ENCODE data around the gene C7orf25. TPM values are rescaled to one million over a fixed set of nuclear protein-coding genes. Genes with fewer than 3 reads are reported as not detected.
"Not testable (repeated sequence)": the region's sequence is repeated elsewhere in the genome, so short reads cannot be mapped to it uniquely, and the experiment has no call there.

The C7orf25 gene
- total and polyA plus RNA-seq, 2 donors from 2014 or later = 2.4 to 6.6 TPM

DNA sequence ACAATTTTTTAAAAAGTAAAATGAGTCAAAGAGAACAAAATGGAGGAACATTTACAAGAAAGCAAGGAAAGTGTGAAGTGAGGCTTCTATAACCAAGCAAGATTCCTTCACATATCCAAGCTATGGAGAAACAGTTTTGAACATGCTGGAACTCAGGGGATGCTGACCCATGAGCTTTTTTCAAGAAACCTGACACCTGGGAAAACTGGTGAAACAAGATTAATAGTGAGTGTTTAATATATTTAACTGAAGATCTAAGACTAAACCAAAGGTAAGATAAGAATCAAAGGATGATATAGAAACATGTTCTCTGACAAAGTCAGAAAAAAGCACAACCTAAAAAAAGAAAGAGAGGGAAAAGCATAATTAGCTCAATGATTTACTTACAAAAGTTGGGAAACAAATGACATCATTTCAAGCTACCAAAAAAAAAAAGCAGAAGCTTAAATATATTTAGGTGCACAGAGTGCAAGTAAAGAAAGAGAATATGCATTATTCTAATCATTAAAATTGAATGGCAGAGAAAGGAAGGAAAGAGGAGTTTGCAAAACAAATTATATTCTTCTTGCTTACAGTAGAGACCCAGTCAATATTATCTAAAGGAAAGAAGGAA, 24.9 kb downstream of the C7orf25 start:
- H3K27ac ChIP-seq (ENCODE audit: low read depth in 2 of 2, low read length in 2 of 2) = no peak overlapping the region
- no peaks in the 10 kb centered on the region for H3K9me3 ChIP-seq (ENCODE audit: control insufficient read depth in 2 of 3, insufficient read depth in 1 of 3, low read length in 3 of 3)
- H3K4me1 ChIP-seq (ENCODE audit: control insufficient read depth in 2 of 3, insufficient read depth in 2 of 3, low read depth in 1 of 3, low read length in 3 of 3) = peaks cover 0 to 5% (median 5%) of the 10 kb centered on the region in 3 donors
- FAIRE-seq (no peak), DNase-seq (peak in 2 of 5 donors; percentile 49 to 51)
- no peak overlapping the region for H3K9ac ChIP-seq (ENCODE audit: low read length in 3 of 3)
- H3K36me3 ChIP-seq (ENCODE audit: control insufficient read depth in 2 of 3, insufficient read depth in 3 of 3, low read length in 3 of 3) = no peaks in the 10 kb centered on the region
- H3K27me3 ChIP-seq (ENCODE audit: control insufficient read depth, insufficient read depth, low read length) = no peaks in the 10 kb centered on the region
- H3K4me3 ChIP-seq (ENCODE audit: low read length in 3 of 3) = peak overlapping the region in 2 of 3 donors; percentile 81 to 96
- intact Hi-C loops (cut with DNase I) = no loop called here
- TF ChIP-seq, protein P1, sequence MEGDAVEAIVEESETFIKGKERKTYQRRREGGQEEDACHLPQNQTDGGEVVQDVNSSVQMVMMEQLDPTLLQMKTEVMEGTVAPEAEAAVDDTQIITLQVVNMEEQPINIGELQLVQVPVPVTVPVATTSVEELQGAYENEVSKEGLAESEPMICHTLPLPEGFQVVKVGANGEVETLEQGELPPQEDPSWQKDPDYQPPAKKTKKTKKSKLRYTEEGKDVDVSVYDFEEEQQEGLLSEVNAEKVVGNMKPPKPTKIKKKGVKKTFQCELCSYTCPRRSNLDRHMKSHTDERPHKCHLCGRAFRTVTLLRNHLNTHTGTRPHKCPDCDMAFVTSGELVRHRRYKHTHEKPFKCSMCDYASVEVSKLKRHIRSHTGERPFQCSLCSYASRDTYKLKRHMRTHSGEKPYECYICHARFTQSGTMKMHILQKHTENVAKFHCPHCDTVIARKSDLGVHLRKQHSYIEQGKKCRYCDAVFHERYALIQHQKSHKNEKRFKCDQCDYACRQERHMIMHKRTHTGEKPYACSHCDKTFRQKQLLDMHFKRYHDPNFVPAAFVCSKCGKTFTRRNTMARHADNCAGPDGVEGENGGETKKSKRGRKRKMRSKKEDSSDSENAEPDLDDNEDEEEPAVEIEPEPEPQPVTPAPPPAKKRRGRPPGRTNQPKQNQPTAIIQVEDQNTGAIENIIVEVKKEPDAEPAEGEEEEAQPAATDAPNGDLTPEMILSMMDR (IDR thresholded peaks at IDR 0.05; ENCODE audit: borderline replicate concordance, extremely low read depth, insufficient read depth) = no peak

DNA sequence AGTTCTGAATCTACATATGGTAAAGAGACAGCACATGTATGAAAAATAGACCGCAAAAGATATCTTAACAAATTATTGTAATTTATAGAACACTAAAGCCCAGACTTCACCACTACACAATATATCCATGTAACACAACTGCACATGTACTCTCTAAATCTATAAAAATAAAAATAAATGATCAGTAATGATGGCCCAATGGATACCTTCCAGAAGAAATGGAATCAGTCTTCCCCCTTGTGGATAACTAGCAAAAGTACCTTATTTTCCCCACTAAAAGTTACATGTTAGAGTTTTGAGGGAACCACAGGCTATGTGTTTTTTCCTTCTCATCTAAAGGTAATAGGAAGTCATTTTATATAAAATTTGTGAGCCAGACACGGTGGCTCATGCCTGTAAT, 25.7 kb downstream of the C7orf25 start:
- intact Hi-C loops (cut with DNase I) = no loop called here
- Histone ChIP-seq H3K9ac (ENCODE audit: low read length in 3 of 3) (no peak overlapping the region), H3K4me1 (ENCODE audit: control insufficient read depth in 2 of 3, insufficient read depth in 2 of 3, low read depth in 1 of 3, low read length in 3 of 3) (peaks cover 0 to 5% (median 5%) of the 10 kb centered on the region in 3 donors), H3K27ac (ENCODE audit: low read depth in 2 of 2, low read length in 2 of 2) (no peak overlapping the region), H3K4me3 (ENCODE audit: low read length in 3 of 3) (no peak overlapping the region), H3K27me3 (ENCODE audit: control insufficient read depth, insufficient read depth, low read length) (no peaks in the 10 kb centered on the region), H3K9me3 (ENCODE audit: control insufficient read depth in 2 of 3, insufficient read depth in 1 of 3, low read length in 3 of 3) (no peaks in the 10 kb centered on the region), H3K36me3 (ENCODE audit: control insufficient read depth in 2 of 3, insufficient read depth in 3 of 3, low read length in 3 of 3) (no peaks in the 10 kb centered on the region)
- TF ChIP-seq, protein P1 (IDR thresholded peaks at IDR 0.05; ENCODE audit: borderline replicate concordance, extremely low read depth, insufficient read depth) = no peak
- FAIRE-seq (peak; percentile 55), DNase-seq (no peak)

DNA sequence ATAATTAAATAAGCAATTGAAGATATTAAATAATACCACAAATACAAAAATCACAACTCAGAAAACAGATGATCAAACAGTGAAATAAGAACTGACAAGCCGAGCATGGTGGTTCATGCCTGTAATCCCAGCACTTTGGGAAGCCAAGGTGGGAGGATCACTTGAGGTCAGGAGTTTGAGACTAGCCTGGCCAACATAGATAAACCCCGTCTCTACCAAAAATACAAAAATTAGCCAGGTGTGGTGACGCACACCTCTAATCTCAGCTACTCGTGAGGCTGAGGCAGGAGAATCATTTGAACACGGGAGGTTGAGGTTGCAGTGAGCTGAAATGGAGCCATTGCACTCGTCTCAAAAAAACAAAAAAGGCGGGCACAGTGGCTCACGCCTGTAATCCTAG, 26.7 kb downstream of the C7orf25 start:
- H3K36me3 ChIP-seq (ENCODE audit: control insufficient read depth in 2 of 3, insufficient read depth in 3 of 3, low read length in 3 of 3); intact Hi-C loops (cut with DNase I); H3K9me3 ChIP-seq (ENCODE audit: control insufficient read depth in 2 of 3, insufficient read depth in 1 of 3, low read length in 3 of 3); H3K4me1 ChIP-seq (ENCODE audit: control insufficient read depth in 2 of 3, insufficient read depth in 2 of 3, low read depth in 1 of 3, low read length in 3 of 3); H3K4me3 ChIP-seq (ENCODE audit: low read length in 3 of 3); H3K9ac ChIP-seq (ENCODE audit: low read length in 3 of 3); FAIRE-seq; DNase-seq; H3K27ac ChIP-seq (ENCODE audit: low read depth in 2 of 2, low read length in 2 of 2); H3K27me3 ChIP-seq (ENCODE audit: control insufficient read depth, insufficient read depth, low read length): not testable (repeated sequence)

DNA sequence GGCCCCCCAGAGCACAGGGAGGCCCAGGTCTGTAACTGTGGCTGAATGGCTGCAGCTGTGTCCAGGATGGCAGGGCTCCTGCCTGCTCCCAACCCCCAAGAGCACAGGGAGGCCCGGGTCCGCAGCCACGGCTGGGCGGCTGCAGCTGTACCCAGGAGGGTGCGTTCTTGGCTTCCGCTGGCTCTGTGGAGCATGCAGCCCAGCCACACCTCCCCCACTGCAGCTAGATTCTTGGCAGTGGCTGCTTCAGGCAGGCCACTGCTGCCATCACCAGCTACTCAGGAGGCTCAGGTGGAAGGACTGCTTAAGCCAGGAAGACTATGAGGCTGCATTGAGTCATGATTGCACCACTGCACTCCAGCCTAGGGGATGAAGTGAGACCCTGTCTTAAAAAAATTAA, 27.9 kb downstream of the C7orf25 start:
- Histone ChIP-seq H3K9me3 (ENCODE audit: control insufficient read depth in 2 of 3, insufficient read depth in 1 of 3, low read length in 3 of 3) (no peaks in the 10 kb centered on the region), H3K27ac (ENCODE audit: low read depth in 2 of 2, low read length in 2 of 2) (no peak overlapping the region), H3K36me3 (ENCODE audit: control insufficient read depth in 2 of 3, insufficient read depth in 3 of 3, low read length in 3 of 3) (no peaks in the 10 kb centered on the region), H3K9ac (ENCODE audit: low read length in 3 of 3) (no peak overlapping the region), H3K4me3 (ENCODE audit: low read length in 3 of 3) (no peak overlapping the region), H3K27me3 (ENCODE audit: control insufficient read depth, insufficient read depth, low read length) (no peaks in the 10 kb centered on the region), H3K4me1 (ENCODE audit: control insufficient read depth in 2 of 3, insufficient read depth in 2 of 3, low read depth in 1 of 3, low read length in 3 of 3) (peaks cover 0 to 5% (median 5%) of the 10 kb centered on the region in 3 donors)
- TF ChIP-seq, protein P1 (IDR thresholded peaks at IDR 0.05; ENCODE audit: borderline replicate concordance, extremely low read depth, insufficient read depth) = no peak
- FAIRE-seq = no peak
- intact Hi-C loops (cut with DNase I) = no loop called here
- DNase-seq = peak; percentile 85 to 93 (median 90)
